BE2C (cell line): Measurements from ENCODE around the gene YWHAG.
"Not testable (repeated sequence)": the region's sequence is repeated elsewhere in the genome, so short reads cannot be mapped to it uniquely, and the experiment has no call there.

Experiments used
- DNase-seq: peaks from one replicate; pipeline ENCODE4 v3.0.0-alpha.2; 2020
- H3K27me3 ChIP-seq: fragments of 250-450 bp; sonication (Bioruptor Pico); 2 replicates; pipeline ENCODE4 v1.5.1; 2020; ENCODE audit warnings: mild to moderate bottlenecking
- H3K36me3 ChIP-seq: fragments of 250-450 bp; sonication (Bioruptor Pico); 2 replicates; pipeline ENCODE4 v1.5.1; 2020; ENCODE audit warnings: mild to moderate bottlenecking
- H3K4me1 ChIP-seq: fragments of 250-450 bp; sonication (Bioruptor Pico); 2 replicates; pipeline ENCODE4 v1.5.1; 2020
- H3K4me3 ChIP-seq: 2 replicates; pipeline ENCODE4 v1.5.1; 2011; ENCODE audit warnings: low read depth, low read length
- H3K9me3 ChIP-seq: fragments of 250-450 bp; sonication (Bioruptor Pico); 2 replicates; pipeline ENCODE4 v1.5.1; 2020
- TF ChIP-seq, protein P1 (sequence below): IDR thresholded peaks from 2 replicates; pipeline ENCODE4 v1.5.1; 2012; ENCODE audit warnings: mild to moderate bottlenecking, low read depth, low read length

YWHAG gene

DNA sequence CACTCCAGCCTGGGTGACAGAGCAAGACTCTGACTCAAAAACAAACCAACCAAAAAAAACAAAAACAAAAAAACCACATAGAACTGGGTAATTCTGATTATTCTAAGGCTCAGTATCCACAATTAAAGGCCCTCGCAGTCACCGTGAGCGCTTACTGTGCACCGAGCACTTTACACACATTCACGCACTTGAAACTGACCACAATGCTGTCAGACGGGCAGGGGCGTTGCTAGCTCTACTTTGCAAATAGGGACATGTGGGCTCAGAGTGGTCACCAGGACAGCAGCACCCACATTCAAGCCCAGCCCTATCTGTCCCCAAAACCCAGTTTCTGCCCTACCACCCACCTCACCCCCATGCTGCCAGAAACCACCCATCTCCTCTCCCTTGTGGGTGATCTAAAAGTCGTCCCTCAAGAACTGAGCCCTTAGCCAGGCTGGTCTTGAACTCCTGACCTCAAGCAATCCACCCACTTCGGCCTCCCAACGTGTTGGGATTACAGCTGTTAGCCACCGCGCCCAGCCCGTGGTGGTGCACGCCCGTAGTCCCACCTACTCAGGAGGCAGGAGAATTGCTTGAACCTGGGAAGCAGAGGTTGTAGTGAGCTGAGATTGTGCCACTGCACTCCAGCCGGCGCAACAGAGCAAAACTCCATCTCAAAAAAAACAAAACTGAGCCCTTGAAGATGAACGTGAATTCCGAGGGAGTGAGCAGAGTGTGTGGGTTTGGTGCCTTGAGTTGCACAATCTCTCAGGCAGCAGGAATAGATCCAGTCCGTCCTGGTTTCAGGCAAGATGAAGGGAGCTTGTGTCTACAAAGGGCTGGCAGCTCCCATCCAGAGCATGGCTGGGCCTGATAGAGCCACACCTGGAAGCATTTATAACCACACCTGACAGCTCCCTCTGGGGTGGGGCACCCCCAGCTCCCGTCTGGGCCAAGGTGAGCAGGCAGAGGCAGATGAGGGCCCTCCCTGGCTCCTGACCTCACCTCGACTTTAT is 61.7 kb downstream of the YWHAG start:
- Histone ChIP-seq H3K4me3 (no peak overlapping the region), H3K9me3 (no peaks in the 10 kb centered on the region), H3K36me3 (no peaks in the 10 kb centered on the region), H3K27me3 (no peaks in the 10 kb centered on the region), H3K4me1 (peaks cover 11% of the 10 kb centered on the region)
- no peak for DNase-seq
- TF ChIP-seq, protein P1, sequence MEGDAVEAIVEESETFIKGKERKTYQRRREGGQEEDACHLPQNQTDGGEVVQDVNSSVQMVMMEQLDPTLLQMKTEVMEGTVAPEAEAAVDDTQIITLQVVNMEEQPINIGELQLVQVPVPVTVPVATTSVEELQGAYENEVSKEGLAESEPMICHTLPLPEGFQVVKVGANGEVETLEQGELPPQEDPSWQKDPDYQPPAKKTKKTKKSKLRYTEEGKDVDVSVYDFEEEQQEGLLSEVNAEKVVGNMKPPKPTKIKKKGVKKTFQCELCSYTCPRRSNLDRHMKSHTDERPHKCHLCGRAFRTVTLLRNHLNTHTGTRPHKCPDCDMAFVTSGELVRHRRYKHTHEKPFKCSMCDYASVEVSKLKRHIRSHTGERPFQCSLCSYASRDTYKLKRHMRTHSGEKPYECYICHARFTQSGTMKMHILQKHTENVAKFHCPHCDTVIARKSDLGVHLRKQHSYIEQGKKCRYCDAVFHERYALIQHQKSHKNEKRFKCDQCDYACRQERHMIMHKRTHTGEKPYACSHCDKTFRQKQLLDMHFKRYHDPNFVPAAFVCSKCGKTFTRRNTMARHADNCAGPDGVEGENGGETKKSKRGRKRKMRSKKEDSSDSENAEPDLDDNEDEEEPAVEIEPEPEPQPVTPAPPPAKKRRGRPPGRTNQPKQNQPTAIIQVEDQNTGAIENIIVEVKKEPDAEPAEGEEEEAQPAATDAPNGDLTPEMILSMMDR = no peak

DNA sequence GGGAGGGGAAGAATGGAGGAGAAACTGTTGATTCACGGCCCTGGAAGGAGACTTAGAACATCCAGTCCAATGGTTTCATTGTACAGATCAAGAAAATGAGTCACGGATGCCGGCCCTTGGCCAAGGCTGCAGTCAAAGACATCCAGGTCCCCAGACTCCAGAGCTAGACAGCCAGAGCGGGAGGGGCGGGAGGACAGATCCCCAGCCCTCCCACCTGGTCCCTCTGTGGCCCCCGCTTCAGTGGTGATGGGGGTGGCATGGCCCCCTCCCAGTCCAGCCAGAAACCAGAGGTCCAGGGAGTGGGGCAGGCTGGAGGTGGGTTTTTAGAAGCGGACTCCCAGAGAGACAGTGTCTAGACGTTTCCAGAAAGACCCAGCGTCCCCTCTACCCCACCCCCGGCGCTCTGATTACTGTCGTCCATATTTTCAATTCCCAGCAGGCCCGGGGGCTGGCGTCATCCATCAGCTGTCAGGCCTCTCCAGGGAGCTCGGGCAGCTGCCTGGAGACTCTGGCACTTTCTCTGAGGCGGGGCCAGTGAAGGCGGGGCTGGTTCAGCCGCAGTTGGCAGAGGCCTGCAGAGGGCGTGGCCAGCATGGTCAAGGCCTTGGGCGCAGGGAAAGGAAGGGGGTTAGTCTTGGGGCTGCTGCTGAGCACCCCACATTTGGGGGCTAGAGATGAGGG is 64.3 kb downstream of the YWHAG start:
- Histone ChIP-seq H3K9me3 (no peaks in the 10 kb centered on the region), H3K36me3 (no peaks in the 10 kb centered on the region), H3K27me3 (no peaks in the 10 kb centered on the region), H3K4me3 (peak overlapping the region; percentile 54), H3K4me1 (peaks cover 15% of the 10 kb centered on the region)
- peak; percentile 99 for DNase-seq
- TF ChIP-seq, protein P1 = 0 out of 2 replicates have a peak, but pooled peaks have one; percentile 8

DNA sequence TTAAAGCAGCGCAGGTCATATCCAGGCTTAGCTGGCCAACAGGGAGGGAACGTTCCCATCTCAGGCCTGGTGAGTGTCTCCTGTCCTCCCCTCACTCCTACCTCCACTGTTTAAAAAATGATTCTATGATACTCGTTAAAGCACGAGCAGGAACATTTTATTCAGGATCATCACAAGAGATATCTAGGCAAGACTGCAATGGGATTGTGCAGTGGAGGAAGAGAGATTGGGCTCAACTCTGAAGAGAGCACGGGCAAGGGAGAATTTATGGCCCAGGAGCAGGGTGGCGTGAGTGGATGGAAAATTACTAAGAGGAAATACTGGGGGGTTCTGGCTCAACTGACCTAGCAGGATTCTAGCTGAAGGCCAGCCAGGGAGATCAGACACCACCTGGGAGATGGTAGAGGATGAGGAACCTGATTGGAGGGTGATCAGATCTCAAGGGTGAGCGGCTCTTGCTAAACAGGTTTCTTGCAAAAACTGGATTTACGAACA is 65.3 kb downstream of the YWHAG start:
- TF ChIP-seq, protein P1 = no peak
- peaks cover 15% of the 10 kb centered on the region for H3K4me1 ChIP-seq
- no peak for DNase-seq
- H3K36me3 ChIP-seq = no peaks in the 10 kb centered on the region
- H3K27me3 ChIP-seq = no peaks in the 10 kb centered on the region
- H3K9me3 ChIP-seq = no peaks in the 10 kb centered on the region
- no peak overlapping the region for H3K4me3 ChIP-seq

DNA sequence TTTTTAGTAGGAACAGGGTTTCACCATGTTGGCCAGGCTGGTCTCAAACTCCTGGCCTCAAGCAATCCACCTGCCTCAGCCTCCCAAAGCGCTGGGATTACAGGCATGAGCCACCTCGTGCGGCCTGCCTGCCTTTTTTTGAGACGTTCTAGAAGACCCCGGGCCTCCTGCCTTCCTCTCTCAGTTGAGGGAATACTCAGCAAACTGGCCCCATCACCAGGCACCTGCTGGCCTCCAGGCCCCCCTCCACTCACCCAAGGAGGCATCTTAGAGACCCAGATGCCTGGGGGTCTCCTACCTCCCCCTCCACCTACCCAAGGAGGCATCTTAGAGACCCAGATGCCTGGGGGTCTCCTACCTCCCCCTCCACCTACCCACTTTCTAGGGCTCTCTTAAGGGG is 65.9 kb downstream of the YWHAG start:
- H3K36me3 ChIP-seq, H3K4me3 ChIP-seq, DNase-seq, H3K9me3 ChIP-seq, H3K27me3 ChIP-seq: not testable (repeated sequence)
- peaks cover 15% of the 10 kb centered on the region for H3K4me1 ChIP-seq

DNA sequence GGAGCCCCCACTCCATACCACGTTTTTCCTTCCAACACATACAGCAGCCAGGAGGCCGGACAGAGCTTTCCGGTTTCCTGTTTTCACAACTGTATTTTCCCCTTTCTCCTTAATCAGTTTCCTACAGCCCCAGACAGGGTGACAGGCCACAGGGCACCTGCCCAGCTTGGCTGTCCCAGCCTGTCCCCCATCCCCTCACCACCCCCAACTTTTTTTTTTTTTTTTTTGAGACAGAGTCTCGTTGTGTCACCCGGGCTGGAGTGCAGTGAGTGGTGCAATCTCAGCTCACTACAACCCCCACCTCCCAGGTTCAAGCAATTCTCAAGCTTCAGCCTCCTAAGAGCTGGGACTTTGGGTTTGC is 66.6 kb downstream of the YWHAG start:
- DNase-seq = no peak
- TF ChIP-seq, protein P1 = no peak
- Histone ChIP-seq H3K9me3 (no peaks in the 10 kb centered on the region), H3K4me1 (peaks cover 15% of the 10 kb centered on the region), H3K4me3 (peak overlapping the region; percentile 44), H3K27me3 (no peaks in the 10 kb centered on the region), H3K36me3 (no peaks in the 10 kb centered on the region)

DNA sequence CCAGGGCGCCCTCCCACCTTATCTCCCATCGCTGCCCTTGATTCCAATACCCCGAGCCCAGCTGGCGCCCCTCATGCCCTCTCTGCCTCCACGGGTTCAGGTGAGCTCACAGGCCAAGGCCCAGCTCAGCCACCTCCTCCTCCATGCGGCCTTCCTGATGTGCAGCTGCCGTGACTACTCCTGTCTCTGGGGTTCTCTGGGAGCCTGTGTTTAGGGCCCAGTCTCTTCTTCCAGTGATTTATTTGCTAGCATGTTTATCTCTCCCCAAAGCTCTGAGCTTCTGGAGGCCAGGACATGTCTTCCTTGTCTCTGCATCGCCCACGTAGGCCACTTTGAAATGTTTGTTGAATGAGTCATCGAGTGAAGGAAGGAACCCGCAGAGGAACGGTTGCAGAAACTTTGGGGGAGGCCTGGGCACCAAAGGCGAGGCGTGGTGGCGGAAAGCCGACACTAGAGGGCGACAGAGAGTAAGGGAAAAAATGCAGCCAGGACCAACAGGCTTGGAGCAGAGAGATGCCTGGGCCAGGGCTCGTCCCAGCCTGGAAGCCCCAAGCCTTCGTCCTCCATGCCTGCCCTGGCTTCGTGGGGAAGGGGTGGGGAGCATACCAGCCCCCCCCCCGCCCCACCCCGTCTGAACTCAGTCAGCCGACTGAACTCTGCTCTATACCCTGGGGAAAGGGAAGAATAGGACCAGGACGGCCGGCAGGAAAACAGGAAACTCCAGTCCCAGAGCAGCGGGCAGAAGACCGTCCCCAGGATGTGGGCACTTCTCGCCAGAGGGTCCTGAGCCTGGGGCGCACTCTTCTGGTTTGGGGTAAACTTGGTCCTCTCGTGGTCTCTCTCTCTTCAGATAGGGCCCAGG is 67.2 kb downstream of the YWHAG start:
- no peaks in the 10 kb centered on the region for H3K27me3 ChIP-seq
- DNase-seq = peak; percentile 86
- TF ChIP-seq, protein P1 = peak; percentile 92

DNA sequence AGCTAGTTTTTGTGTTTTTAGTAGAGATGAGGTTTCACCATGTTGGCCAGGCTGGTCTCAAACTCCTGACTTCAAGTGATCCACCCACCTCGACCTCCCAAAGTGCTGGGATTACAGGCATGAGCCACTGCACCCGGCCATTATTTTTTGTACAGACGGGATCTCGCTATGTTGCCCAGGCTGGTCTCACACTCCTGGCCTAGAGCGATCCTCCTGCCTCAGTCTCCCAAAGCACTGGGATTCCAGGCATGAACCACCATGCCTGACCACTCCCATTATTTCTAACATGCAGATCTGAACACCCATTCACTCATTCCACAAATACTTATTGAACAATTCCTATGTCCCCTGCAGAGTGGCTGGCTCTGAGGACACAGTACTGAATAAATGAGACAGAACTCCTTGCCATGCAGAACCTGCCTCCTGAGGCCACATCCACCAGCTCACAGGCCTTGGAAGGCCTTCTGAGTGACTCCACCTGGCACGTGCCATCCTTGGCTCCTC is 67.9 kb downstream of the YWHAG start:
- H3K4me3 ChIP-seq = not testable (repeated sequence)
- peaks cover 15% of the 10 kb centered on the region for H3K4me1 ChIP-seq

More for the DNA sequence above, 67.2 kb downstream of the YWHAG start:
- H3K4me1 ChIP-seq = peaks cover 15% of the 10 kb centered on the region
- no peaks in the 10 kb centered on the region for H3K9me3 ChIP-seq
- no peaks in the 10 kb centered on the region for H3K36me3 ChIP-seq
- H3K4me3 ChIP-seq = peak overlapping the region; percentile 44

More for the DNA sequence above, 67.9 kb downstream of the YWHAG start:
- DNase-seq, H3K27me3 ChIP-seq, H3K9me3 ChIP-seq, H3K36me3 ChIP-seq: not testable (repeated sequence)
